Fibroblast of the conjunctiva (primary cell): ENCODE results near the gene ZMIZ2.
"Not testable (repeated sequence)": the region's sequence is repeated elsewhere in the genome, so short reads cannot be mapped to it uniquely, and the experiment has no call there.

Experiments
- DNase-seq: peaks from one replicate; pipeline ENCODE4 v3.0.0-alpha.2; 2010; ENCODE audit warnings: low read depth

The ZMIZ2 gene

DNA sequence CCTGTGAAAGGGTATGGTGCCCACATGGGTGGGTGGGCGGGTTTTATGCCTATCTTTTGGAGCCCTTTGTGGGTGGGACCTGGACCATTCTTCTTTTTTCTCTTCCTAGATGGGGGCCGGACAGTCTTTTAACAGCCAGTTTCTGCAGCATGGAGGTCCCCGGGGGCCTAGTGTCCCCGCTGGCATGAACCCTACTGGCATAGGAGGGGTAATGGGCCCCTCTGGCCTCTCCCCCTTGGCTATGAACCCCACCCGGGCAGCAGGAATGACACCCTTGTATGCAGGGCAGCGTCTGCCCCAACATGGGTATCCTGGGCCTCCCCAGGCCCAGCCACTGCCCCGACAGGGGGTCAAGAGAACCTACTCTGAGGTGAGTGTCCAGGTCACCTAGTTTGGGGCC lies 9.1 kb downstream of the ZMIZ2 start:
- DNase-seq: no peak

DNA sequence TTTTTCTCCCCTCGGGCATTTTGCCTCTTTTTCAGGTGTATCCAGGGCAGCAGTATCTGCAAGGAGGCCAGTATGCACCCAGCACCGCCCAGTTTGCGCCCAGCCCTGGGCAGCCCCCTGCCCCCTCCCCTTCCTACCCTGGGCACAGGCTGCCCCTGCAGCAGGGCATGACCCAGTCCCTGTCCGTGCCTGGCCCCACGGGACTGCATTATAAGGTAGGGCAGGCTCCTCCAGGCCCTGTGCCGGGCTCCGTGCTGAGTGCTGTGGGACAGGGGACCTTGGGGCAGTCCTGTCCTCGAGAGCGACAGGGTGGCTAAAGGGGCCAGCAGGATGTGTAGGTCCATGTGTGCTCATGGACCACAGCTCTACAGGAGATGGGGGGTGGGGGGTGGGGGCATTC lies 10.6 kb downstream of the ZMIZ2 start:
- DNase-seq: no peak

DNA sequence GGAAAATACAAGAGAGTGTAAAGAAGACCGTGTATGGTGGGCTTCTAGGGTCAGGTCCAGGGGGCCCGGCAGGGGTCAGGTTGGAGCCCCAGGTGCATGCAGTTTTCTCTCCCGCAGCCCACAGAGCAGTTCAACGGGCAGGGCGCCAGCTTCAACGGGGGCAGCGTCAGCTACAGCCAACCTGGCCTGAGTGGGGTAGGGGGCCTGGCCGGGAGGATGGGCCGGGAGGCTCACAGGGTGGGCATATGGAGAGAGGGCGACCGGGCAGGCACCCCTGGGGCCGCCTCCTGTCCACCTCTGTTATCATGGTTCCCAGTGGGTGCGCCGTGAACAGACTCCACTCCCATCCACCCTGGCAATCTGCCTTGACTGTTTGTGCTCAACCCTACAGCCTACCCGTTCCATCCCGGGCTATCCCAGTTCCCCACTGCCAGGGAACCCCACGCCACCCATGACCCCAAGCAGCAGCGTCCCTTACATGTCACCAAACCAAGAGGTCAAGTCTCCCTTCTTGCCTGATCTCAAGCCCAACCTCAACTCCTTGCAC lies 11.5 kb downstream of the ZMIZ2 start:
- DNase-seq: no peak

DNA sequence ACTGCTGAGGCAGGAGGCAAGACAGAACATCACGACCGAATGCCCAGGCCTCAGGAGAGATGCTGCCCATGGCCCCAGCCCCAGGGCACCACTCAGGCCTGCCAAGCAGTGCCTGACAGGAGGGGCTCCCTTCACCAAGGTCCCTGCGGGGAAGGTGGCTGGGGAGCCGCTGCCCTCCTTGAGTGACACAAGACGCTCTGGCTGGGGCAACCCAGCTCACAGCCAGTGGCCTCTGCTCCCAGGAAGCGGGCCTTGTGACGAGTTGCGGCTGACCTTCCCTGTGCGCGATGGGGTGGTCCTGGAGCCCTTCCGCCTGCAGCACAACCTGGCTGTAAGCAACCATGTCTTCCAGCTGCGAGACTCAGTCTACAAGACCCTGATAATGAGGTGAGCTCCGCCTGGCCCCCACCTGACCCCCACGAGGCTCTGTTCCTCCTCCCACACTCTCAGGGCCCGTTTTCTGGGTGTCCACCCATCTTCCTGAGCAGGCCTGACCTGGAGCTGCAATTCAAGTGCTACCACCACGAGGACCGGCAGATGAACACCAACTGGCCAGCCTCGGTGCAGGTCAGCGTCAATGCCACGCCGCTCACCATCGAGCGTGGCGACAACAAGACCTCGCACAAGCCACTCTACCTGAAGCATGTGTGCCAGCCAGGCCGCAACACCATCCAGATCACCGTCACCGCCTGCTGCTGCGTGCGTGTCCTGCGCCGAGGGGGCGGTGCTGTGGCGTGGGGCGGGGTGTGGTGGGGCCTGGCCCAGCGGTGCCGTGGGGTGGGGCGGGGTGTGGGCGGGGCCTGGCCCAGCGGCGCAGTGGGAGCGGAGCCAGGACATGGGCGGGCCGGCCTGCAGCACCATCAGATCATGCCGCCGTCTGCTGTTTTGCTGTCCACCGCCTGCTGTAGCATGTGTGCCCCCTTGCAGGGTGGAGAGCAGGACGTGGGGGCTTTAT lies 12.8 kb downstream of the ZMIZ2 start:
- DNase-seq: no peak

DNA sequence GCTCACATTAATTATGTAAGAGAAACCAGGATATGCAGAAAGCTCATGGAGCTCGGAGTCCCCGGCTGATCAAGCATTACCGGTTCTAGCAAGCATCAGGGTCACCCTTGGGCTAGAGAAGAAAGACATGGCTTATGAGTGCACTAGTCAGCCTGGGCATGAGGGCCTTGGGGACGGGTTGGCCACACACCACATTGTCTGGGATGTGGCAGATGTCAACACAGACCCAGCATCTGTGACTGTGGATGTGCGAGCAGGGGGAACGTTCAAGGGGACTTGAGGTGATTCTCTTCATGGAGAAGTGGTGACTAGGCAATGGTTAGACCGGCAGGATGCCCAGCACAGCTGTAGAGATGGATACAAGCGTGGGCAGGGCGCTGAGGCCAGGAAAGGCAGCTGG lies 13.7 kb downstream of the ZMIZ2 start:
- no peak for DNase-seq

DNA sequence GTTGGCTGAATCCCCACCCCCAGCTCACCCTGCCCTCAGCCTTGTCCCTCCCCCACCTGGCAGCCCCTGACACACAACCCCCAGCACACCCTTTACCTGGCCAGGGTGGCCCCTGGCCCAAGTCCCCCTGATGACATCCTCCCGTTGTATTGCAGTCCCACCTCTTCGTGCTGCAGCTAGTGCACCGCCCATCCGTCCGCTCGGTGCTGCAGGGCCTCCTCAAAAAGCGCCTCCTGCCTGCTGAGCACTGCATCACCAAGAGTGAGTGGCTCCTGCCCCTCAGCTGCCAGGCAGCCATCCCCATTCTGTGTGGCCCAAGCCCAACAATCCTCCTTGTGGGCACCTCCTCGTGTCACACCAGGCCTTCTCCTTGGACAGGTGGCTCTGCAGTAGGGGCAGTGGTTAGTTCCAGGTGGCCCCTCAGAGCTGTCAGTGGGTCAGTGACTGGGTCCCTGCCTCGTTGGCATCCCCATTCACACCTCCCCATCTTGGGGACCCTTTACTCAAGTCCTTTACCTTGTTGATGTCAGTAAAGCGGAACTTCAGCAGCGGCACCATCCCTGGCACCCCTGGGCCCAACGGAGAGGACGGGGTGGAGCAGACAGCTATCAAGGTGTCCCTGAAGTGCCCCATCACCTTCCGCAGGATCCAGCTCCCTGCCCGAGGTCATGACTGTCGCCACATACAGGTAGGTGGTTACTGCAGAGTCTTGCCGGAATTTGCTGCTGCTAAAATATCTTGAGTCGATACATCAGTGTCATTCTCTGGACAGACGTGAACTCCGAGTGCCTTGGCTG lies 14.3 kb downstream of the ZMIZ2 start:
- DNase-seq: no peak

DNA sequence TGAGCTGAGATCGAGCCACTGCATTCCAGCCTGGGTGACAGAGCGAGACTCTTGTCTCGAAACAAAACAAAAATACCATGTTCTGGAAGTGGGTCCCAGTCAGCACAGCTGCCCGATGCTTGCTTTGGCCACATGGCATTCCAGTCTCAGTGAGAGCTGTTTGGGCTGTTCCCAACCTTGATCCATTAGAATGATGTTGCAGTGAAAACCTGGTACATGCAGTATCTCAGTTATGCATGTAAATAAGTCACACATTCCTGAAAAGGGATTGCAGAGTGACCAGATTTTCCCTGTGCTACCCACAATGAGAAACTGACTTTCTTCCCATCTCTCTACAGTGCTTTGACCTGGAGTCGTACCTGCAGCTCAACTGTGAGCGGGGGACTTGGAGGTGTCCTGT lies 15.4 kb downstream of the ZMIZ2 start:
- no peak for DNase-seq

DNA sequence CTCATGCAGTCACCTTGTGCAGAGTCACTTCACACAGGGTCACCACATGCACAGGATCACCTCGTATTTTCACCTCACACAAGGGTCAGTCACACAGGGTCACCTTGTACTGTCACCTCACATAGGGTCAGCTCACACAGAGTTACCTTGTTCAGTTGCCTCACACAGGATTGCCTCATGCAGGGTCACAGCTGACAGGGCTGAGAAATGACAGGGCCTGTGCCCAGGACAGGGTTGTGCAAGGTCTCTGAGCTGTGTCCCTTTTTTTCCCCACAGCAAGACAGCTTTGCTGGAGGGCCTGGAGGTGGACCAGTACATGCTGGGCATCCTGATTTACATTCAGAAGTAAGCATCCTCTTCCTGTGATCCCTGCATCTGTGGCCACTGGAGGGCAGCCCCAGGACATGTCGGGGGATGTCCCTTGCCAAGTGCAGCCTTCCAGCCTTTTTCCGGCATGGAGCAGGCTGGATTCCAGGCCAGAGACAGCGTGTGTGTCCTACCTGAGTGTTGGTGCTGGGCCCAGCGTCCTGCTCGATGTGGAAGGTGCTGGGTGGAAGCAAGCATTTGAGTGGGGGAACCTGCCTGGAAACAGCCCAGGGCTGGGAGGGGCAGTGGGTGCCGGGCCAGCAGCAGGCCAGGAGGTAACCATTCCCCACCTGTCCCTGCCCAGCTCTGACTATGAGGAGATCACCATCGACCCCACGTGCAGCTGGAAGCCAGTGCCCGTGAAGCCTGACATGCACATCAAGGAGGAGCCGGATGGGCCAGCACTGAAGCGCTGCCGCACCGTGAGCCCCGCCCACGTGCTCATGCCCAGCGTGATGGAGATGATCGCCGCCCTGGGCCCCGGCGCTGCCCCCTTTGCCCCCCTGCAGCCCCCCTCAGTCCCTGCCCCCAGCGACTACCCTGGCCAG lies 16.3 kb downstream of the ZMIZ2 start:
- no peak for DNase-seq

DNA sequence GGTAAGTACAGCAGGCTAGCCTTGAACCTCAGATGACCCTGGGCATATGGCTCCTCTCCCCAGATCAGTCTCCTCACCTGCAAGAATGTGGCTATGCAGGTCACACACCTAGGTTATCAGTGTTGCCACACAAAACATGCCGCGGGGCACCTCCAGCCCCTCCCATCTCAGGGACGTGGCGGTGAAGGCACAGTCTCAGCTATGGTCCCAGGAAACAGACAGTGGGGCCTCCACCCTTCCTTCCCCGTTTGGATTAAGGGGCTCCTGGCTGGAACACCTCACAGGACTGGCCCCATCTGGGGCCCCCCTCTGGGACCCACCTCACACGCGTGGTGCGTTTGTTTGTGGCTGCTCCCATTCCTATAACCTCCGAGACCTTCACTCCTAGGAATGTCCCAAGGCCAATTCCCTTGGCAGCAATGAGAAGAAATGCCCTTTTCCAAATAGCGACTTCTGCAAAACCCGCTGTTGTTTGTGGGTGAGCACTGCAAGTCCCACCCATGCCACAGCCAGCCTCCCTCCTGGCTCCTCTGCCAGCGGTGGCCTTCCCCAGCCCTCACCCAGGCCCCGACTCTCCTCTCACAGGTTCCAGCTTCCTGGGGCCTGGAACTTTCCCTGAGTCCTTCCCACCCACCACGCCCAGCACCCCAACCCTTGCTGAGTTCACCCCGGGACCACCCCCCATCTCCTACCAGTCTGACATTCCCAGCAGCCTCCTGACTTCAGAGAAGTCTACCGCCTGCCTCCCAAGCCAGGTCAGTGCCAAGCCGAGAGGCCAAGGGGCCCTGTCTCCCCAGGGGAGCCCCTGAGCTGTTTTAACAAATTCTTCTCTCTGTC lies 17.1 kb downstream of the ZMIZ2 start:
- no peak for DNase-seq

DNA sequence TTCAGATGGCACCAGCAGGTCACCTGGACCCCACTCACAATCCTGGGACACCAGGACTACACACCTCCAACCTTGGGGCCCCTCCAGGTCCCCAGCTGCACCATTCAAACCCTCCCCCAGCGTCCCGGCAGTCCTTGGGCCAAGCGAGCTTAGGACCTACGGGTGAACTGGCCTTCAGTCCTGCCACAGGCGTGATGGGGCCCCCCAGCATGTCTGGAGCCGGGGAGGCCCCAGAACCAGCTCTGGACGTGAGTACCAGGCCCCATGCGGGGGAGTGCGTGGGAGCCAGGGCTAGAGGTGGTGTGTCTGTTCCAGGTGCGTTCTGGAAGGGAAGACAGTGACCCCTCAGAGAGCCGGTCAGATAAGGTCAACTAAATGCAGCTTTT lies 17.8 kb downstream of the ZMIZ2 start:
- no peak for DNase-seq

DNA sequence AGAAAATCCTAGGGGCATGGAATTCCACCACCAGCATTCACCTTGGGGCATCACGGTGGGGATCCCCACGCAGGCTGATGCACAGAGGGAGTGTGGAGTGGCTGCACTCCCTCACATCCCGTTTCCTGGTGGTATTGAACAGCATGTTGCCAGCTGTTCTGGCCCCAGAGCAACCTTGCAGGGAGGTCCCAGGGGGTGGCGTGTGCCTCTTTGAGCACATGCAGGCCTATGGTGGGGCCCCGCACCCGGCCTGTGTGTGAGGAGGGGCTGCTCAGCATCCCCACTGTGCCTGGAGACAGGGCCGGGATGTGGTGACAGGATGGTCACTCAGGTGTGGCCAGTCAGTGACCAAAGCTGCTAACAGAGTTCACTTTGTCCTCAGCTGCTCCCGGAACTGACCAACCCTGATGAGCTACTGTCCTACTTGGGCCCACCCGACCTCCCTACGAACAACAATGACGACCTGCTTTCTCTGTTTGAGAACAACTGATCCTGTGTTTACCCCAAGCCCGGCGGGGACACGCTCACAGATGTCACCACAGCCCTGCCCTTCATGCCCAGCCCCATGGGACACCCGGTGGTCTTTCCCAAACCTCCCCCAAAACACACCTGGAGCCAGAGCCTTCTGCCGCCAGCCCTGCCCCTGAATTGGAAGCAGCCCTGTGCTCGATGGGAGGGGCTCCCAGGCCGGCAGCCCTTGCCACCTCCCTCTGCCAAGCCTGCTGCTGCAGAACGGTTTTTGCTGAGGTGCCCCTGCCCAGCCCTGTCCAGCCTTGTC lies 18.7 kb downstream of the ZMIZ2 start:
- no peak for DNase-seq

DNA sequence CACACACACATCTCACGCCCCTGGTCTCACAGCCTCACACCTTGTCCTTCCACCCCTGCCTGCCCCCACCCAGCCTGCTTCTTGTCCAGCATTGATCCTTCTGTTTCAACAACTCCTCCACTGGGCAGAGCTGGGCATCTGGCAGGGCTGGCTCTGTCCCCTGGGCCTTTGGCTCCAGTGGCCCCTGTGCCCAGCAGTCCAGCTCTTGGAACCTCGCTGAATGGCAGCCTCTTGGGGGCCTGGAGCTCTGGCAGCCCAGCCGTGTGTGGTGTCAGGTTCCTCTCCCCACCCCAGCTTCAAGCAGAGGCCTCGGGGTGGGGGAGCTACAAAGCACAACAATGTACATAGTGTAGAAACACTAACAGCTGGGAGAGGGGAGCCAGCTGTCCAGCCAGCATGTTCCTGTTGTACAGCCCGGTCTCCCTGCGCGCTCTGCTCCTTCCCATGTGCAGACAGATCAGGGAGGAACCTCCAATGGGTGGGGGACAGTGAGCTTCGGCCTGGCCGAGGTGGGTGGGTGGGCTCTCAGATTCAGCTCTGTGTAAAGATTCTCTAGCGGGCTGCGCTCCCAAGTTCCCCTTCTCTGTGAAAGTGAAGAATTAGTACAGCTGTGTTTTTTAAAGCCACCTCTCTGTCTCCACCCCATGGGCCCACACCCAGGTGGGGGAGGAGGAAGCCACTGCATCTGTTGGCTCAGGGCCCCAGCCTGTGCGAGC lies 19.4 kb downstream of the ZMIZ2 start:
- DNase-seq: peak; percentile 47

DNA sequence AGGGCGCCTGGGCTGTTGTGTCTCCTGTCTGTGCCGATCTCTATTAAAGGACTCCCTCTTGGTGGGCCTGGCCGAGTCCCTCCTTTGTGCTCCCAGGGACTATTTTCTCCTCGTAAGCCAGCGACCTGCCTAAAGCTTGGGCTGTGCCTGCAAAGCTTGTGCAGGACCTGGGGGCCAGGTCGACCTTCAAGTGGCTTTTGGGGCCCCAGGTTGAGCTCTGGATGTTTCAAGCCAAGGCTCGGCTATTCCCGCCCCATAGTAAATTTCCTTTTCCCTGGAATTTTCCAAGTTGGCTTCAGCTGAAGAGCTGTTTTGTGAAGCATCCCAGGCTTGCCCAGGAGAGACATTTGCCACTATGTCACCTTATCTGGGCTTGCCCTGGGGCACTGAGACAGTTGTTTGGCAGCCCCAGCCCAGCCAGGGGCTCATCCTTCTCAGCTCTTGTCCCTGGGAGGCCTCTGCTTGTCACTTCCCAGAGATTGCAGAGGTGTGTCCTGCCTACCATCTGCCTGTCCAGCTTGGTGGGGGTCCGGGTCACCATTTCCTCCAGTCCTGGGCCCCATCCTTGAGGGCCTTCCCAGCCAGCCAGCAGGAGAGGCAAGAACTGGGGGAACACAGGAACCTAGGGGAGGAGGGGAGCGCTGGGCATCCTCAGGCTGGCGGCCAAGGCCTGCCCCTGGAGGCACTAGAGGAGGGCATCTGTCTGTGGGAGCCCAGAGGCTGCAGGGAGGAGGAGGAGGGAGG lies 20.2 kb downstream of the ZMIZ2 start:
- DNase-seq: no peak

DNA sequence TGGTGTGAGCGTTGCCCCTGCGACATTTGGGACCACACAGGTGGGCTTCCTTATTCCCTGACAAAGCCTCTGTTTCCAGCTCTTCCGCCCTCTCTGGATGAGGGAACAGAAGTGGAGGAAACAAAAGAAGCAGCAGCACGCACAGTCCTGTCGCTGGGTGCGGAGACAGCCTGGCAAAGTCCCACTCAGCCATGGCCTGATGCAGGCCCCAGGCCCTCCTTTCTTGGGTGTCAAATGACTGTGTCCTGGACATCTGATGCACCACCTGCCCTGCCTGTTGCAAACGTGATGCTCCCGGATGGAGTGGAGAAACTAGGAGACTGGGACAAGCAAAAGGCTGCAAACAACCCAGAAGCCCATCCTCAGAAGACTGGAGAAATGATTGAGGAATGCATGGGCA lies 20.7 kb downstream of the ZMIZ2 start:
- no peak for DNase-seq

DNA sequence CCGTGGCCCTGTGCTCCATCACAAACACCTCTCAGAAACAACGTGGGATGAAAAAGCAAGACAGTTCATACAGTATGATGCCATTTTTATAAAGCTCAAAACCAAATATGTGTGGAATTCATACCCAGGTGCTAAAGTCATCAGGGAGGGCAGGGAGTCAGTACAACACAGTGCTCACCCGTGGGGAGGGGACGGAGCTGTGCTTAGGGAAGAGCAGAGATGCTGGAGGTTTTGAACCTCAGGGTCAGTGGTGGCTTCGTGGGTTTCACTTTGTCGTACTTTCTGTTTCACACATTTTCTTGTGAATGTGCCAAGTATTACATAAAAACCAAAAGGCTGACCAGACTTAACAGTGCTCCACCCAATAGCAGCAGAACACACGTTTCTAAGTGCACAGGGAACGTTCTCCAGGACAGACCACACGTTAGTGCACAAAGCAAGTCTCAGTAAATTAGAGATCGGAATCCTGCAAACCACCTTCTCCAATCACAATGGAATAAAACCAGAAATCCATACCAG lies 21.2 kb downstream of the ZMIZ2 start:
- DNase-seq: peak; percentile 18

DNA sequence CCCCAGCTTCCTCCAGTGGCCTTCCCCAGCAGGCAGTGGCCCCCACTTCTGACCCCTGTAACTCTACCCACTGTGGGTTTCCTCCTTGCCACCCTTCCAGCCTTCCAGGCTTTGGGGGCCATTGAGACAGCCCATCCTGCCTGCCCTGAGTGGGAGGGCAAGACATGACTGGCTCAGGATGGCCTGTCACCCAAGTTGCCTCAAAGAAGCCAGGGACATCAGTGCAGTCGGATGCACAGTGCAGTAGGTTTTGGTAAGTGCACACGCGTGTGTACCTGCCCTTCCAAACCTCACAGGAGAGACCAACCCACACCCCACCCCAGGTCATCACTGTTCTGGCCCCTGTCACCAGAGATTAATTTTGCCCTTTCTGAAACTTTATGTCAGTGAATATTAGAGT lies 22.7 kb downstream of the ZMIZ2 start:
- no peak for DNase-seq

DNA sequence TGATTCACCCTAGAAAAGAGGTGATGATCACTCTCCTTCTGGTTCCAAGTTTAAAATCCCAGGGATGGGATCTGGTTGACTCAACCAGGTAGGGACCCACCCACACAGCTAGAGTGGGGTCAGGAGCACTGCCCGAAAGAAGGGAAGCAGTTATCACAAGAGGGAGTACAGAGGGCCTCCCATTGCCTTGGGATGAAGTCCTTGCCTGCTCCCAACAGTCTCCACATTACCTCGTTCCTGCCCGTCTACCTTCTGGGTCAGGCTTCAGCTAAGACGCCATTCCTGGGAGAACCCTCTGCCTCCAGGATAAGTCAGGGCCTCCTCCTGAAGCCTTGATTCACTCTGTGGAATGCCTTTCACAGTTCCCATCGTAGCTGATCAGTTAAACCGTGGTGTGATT lies 23.8 kb downstream of the ZMIZ2 start:
- DNase-seq: no peak

DNA sequence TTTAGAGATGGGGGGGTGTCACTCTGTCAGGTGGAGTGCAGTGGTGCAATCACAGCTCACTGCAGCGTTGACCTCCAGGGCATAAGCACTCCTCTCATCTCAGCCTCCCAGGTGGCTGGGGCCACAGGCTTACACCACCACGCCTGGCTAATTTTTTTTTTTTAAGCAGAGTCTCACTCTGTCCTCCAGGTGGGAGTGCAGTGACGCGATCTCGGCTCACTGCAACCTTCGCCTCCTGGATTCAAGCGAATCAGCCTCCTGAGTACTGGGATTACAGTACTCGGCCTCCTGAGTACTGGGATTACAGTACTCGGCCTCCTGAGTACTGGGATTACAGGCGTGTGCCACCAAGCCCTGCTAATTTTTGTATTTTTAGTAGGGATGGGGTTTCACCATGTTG lies 24.2 kb downstream of the ZMIZ2 start:
- DNase-seq: no peak

DNA sequence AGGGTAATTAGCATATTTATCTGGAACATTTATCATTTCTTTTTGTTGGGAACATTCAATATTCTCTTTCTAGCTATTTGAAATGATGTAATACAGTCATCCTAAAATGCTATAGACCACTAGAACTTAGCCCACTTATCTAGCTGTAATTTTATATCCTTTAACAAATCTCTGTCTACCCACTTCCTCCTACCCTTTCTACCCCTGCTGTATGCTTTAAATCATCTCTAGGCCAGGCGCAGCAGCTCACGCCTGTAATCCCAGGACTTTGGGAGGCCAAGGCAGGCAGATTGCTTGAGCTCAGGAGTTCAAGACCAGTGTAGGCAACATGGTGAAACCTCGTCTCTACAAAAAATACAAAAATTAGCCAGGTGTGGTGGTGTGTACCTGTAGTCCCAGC lies 25.8 kb downstream of the ZMIZ2 start:
- not testable (repeated sequence) for DNase-seq
